Glutamatergic neuron (in vitro differentiated cells): Measurements from ENCODE around the gene PARN. TPM values are rescaled to one million over a fixed set of nuclear protein-coding genes. Genes with fewer than 3 reads are reported as not detected.
"Not testable (repeated sequence)": the region's sequence is repeated elsewhere in the genome, so short reads cannot be mapped to it uniquely, and the experiment has no call there.

Experiments
- DNase-seq: peaks from one replicate; pipeline ENCODE4 v3.0.0; 2022
- H3K27ac Mint-ChIP-seq: one replicate; pipeline ENCODE4 v1.8.0; 2020; ENCODE audit warnings: mild to moderate bottlenecking, mixed read lengths, inconsistent platforms; ENCODE audit not compliant: unreplicated experiment
- H3K27me3 Mint-ChIP-seq: one replicate; pipeline ENCODE4 v1.8.0; 2020; ENCODE audit warnings: mild to moderate bottlenecking, moderate library complexity, mixed read lengths, inconsistent platforms; ENCODE audit not compliant: unreplicated experiment
- H3K36me3 Mint-ChIP-seq: one replicate; pipeline ENCODE4 v1.8.0; 2020; ENCODE audit warnings: mild to moderate bottlenecking, mixed read lengths, inconsistent platforms; ENCODE audit not compliant: unreplicated experiment
- H3K4me1 Mint-ChIP-seq: one replicate; pipeline ENCODE4 v1.8.0; 2020; ENCODE audit warnings: mild to moderate bottlenecking, low read depth, mixed read lengths, inconsistent platforms; ENCODE audit not compliant: unreplicated experiment
- H3K4me3 Mint-ChIP-seq: one replicate; pipeline ENCODE4 v1.8.0; 2020; ENCODE audit warnings: mild to moderate bottlenecking, mixed read lengths, inconsistent platforms; ENCODE audit not compliant: unreplicated experiment
- H3K9me3 Mint-ChIP-seq: one replicate; pipeline ENCODE4 v1.8.0; 2020; ENCODE audit warnings: mild to moderate bottlenecking, moderate library complexity, mixed read lengths, inconsistent platforms; ENCODE audit not compliant: unreplicated experiment
- total RNA-seq: library from RNA; stranded (reverse); fragmentation: NEBNext Ultra II Directional; extraction: Animal tissue kit (Norgen Biotek cat#: 25700); gene quantifications from one replicate; pipeline ENCODE4 v1.2.1, GENCODE V29; 2021; ENCODE audit not compliant: unreplicated experiment
- TF ChIP-seq, protein P1 (sequence below): fragments of 200-600 bp; sonication (generic); IDR thresholded peaks from one replicate; pipeline ENCODE4 v1.5.0; 2021; ENCODE audit not compliant: partially characterized antibody, unreplicated experiment

Gene PARN
- total RNA-seq, 1 donor from 2014 or later = 26.2 TPM

- H3K36me3 Mint-ChIP-seq = no peaks in the 10 kb centered on the region
- H3K4me3 Mint-ChIP-seq = no peak overlapping the region
- TF ChIP-seq, protein P1, sequence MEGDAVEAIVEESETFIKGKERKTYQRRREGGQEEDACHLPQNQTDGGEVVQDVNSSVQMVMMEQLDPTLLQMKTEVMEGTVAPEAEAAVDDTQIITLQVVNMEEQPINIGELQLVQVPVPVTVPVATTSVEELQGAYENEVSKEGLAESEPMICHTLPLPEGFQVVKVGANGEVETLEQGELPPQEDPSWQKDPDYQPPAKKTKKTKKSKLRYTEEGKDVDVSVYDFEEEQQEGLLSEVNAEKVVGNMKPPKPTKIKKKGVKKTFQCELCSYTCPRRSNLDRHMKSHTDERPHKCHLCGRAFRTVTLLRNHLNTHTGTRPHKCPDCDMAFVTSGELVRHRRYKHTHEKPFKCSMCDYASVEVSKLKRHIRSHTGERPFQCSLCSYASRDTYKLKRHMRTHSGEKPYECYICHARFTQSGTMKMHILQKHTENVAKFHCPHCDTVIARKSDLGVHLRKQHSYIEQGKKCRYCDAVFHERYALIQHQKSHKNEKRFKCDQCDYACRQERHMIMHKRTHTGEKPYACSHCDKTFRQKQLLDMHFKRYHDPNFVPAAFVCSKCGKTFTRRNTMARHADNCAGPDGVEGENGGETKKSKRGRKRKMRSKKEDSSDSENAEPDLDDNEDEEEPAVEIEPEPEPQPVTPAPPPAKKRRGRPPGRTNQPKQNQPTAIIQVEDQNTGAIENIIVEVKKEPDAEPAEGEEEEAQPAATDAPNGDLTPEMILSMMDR = no peak
- DNase-seq = no peak
- H3K27ac Mint-ChIP-seq = no peak overlapping the region
- peaks cover 4% of the 10 kb centered on the region for H3K27me3 Mint-ChIP-seq
- H3K4me1 Mint-ChIP-seq = no peaks in the 10 kb centered on the region
- H3K9me3 Mint-ChIP-seq = peaks cover 2% of the 10 kb centered on the region
Measured at GRCh38 chr16:14427371-14427948, 202.6 kb downstream of the PARN start.

GRCh38 chr16:14424595-14424994 lies 205.5 kb downstream of the PARN start:
- Mint-ChIP-seq H3K36me3 (no peaks in the 10 kb centered on the region), H3K4me3 (no peak overlapping the region), H3K9me3 (peaks cover 5% of the 10 kb centered on the region), H3K27me3 (peaks cover 9% of the 10 kb centered on the region), H3K27ac (no peak overlapping the region), H3K4me1 (peaks cover 1% of the 10 kb centered on the region)
- TF ChIP-seq, protein P1 = no peak
- DNase-seq = no peak

DNA sequence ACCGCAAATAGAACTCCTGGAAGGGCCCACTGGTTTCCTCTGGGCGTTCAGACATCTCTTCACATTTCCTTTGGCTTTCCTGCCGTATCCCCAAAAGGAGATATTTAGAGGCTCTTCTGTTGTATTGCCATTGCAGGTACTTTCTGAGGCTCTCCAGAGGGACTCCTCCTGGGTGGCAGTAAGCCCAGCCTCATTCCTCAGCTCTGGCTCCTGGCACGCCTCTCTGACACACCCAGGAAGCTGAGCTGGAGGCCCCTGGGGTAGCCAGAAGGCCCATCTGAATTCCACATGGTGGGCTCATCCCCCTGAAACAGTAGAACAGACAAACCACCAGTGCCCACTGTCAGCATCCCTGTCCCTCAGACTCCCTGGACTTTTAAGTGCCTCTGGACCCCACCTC lies 206.7 kb downstream of the PARN start:
- Mint-ChIP-seq H3K4me1 (peaks cover 3% of the 10 kb centered on the region), H3K27me3 (peaks cover 6% of the 10 kb centered on the region), H3K36me3 (no peaks in the 10 kb centered on the region), H3K4me3 (no peak overlapping the region), H3K27ac (no peak overlapping the region), H3K9me3 (peaks cover 5% of the 10 kb centered on the region)
- TF ChIP-seq, protein P1 = no peak
- DNase-seq = no peak

- Mint-ChIP-seq H3K27ac (no peak overlapping the region), H3K36me3 (peaks cover 1% of the 10 kb centered on the region), H3K4me1 (peaks cover 3% of the 10 kb centered on the region), H3K9me3 (peaks cover 5% of the 10 kb centered on the region), H3K4me3 (no peak overlapping the region), H3K27me3 (peaks cover 6% of the 10 kb centered on the region)
- no peak for DNase-seq
- TF ChIP-seq, protein P1 = no peak
Measured at GRCh38 chr16:14420721-14421488, 209.2 kb downstream of the PARN start.

- H3K27ac Mint-ChIP-seq, DNase-seq, H3K9me3 Mint-ChIP-seq, H3K27me3 Mint-ChIP-seq, H3K4me3 Mint-ChIP-seq, H3K36me3 Mint-ChIP-seq, H3K4me1 Mint-ChIP-seq: not testable (repeated sequence)
Measured at GRCh38 chr16:14420243-14420642, 209.8 kb downstream of the PARN start.
